ENCODE results near the gene MICAL3.

MICAL3 gene

GRCh38 chr22:18035751-18036150, 11.4 kb upstream of the MICAL3 start:
- no peaks in the 10 kb centered on the region for H3K36me3 ChIP-seq (replicated peaks; ENCODE audit: insufficient read depth, low read length)
- DNase-seq, result no peak
- no peaks in the 10 kb centered on the region for H3K9me3 ChIP-seq (replicated peaks; ENCODE audit: insufficient read depth, low read length)
- no peaks in the 10 kb centered on the region for H3K79me2 ChIP-seq (ENCODE audit: low read length)
- TF ChIP-seq EZH2 (optimal IDR thresholded peaks at IDR 0.05; ENCODE audit: low read depth, low read length), result no peak
- TF ChIP-seq, protein P1, sequence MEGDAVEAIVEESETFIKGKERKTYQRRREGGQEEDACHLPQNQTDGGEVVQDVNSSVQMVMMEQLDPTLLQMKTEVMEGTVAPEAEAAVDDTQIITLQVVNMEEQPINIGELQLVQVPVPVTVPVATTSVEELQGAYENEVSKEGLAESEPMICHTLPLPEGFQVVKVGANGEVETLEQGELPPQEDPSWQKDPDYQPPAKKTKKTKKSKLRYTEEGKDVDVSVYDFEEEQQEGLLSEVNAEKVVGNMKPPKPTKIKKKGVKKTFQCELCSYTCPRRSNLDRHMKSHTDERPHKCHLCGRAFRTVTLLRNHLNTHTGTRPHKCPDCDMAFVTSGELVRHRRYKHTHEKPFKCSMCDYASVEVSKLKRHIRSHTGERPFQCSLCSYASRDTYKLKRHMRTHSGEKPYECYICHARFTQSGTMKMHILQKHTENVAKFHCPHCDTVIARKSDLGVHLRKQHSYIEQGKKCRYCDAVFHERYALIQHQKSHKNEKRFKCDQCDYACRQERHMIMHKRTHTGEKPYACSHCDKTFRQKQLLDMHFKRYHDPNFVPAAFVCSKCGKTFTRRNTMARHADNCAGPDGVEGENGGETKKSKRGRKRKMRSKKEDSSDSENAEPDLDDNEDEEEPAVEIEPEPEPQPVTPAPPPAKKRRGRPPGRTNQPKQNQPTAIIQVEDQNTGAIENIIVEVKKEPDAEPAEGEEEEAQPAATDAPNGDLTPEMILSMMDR (IDR thresholded peaks at IDR 0.05; ENCODE audit: low read length), result no peak
- no peak for TF ChIP-seq EZH2phosphoT487 (IDR thresholded peaks at IDR 0.05; ENCODE audit: low read length)
- no peaks in the 10 kb centered on the region for H3F3A ChIP-seq (ENCODE audit: insufficient read depth, low read length)
- no peak overlapping the region for H3K9ac ChIP-seq (ENCODE audit: low read length)
- H3K4me1 ChIP-seq (ENCODE audit: low read length), result no peaks in the 10 kb centered on the region
- H3K27me3 ChIP-seq (replicated peaks; ENCODE audit: insufficient read depth, low read length), result no peaks in the 10 kb centered on the region
- no peak overlapping the region for H3K27ac ChIP-seq (ENCODE audit: low read length)
- no peak overlapping the region for H2AFZ ChIP-seq (ENCODE audit: low read length)
- H4K20me1 ChIP-seq (ENCODE audit: insufficient read depth, low read length), result no peaks in the 10 kb centered on the region
- H3K9me2 ChIP-seq (replicated peaks; ENCODE audit: insufficient read depth, low read length), result no peaks in the 10 kb centered on the region
- H3K4me3 ChIP-seq (ENCODE audit: low read length), result no peak overlapping the region
- no peak overlapping the region for H3K4me2 ChIP-seq (ENCODE audit: low read depth, low read length)

- DNase-seq, result no peak
- H3K9ac ChIP-seq (ENCODE audit: low read length), result no peak overlapping the region
- H4K20me1 ChIP-seq (ENCODE audit: insufficient read depth, low read length), result no peaks in the 10 kb centered on the region
- H3K36me3 ChIP-seq (replicated peaks; ENCODE audit: insufficient read depth, low read length), result no peaks in the 10 kb centered on the region
- no peaks in the 10 kb centered on the region for H3K9me3 ChIP-seq (replicated peaks; ENCODE audit: insufficient read depth, low read length)
- H3K4me2 ChIP-seq (ENCODE audit: low read depth, low read length), result no peak overlapping the region
- H3F3A ChIP-seq (ENCODE audit: insufficient read depth, low read length), result peaks cover 3% of the 10 kb centered on the region
- no peaks in the 10 kb centered on the region for H3K27me3 ChIP-seq (replicated peaks; ENCODE audit: insufficient read depth, low read length)
- peaks cover 8% of the 10 kb centered on the region for H3K4me1 ChIP-seq (ENCODE audit: low read length)
- no peaks in the 10 kb centered on the region for H3K9me2 ChIP-seq (replicated peaks; ENCODE audit: insufficient read depth, low read length)
- H3K4me3 ChIP-seq (ENCODE audit: low read length), result no peak overlapping the region
- TF ChIP-seq EZH2phosphoT487 (IDR thresholded peaks at IDR 0.05; ENCODE audit: low read length) (no peak), EZH2 (optimal IDR thresholded peaks at IDR 0.05; ENCODE audit: low read depth, low read length) (no peak)
- TF ChIP-seq, protein P1 (IDR thresholded peaks at IDR 0.05; ENCODE audit: low read length), result no peak
- H3K79me2 ChIP-seq (ENCODE audit: low read length), result no peaks in the 10 kb centered on the region
- H3K27ac ChIP-seq (ENCODE audit: low read length), result no peak overlapping the region
- no peak overlapping the region for H2AFZ ChIP-seq (ENCODE audit: low read length)
Observed at GRCh38 chr22:18034076-18034475, 9.7 kb upstream of the MICAL3 start.

GRCh38 chr22:18033204-18033998, 9.0 kb upstream of the MICAL3 start:
- Histone ChIP-seq H3K36me3 (replicated peaks; ENCODE audit: insufficient read depth, low read length) (no peaks in the 10 kb centered on the region), H3K4me3 (ENCODE audit: low read length) (no peak overlapping the region), H3K4me1 (ENCODE audit: low read length) (peaks cover 15% of the 10 kb centered on the region), H4K20me1 (ENCODE audit: insufficient read depth, low read length) (no peaks in the 10 kb centered on the region), H3K27me3 (replicated peaks; ENCODE audit: insufficient read depth, low read length) (no peaks in the 10 kb centered on the region), H3K9me3 (replicated peaks; ENCODE audit: insufficient read depth, low read length) (no peaks in the 10 kb centered on the region), H3K27ac (ENCODE audit: low read length) (no peak overlapping the region), H3K79me2 (ENCODE audit: low read length) (no peaks in the 10 kb centered on the region), H3K9ac (ENCODE audit: low read length) (no peak overlapping the region), H3K9me2 (replicated peaks; ENCODE audit: insufficient read depth, low read length) (no peaks in the 10 kb centered on the region), H3K4me2 (ENCODE audit: low read depth, low read length) (no peak overlapping the region), H3F3A (ENCODE audit: insufficient read depth, low read length) (peaks cover 3% of the 10 kb centered on the region), H2AFZ (ENCODE audit: low read length) (no peak overlapping the region)
- TF ChIP-seq EZH2 (optimal IDR thresholded peaks at IDR 0.05; ENCODE audit: low read depth, low read length) (no peak), EZH2phosphoT487 (IDR thresholded peaks at IDR 0.05; ENCODE audit: low read length) (no peak)
- TF ChIP-seq, protein P1 (IDR thresholded peaks at IDR 0.05; ENCODE audit: low read length), result no peak
- DNase-seq, result no peak

All from MM.1S (cell line).